ENCODE results near the gene PPP1R1C.

PPP1R1C gene

GRCh38 chr2:182049372-182050148, 63.9 kb downstream of the PPP1R1C start:
- H3K27me3 ChIP-seq (ENCODE audit: insufficient read depth, low read length) = no peaks in the 10 kb centered on the region
- H3K4me3 ChIP-seq (ENCODE audit: low read length) = no peak overlapping the region
- no peaks in the 10 kb centered on the region for H3K36me3 ChIP-seq (ENCODE audit: insufficient read depth, low read length)
- H3K27ac ChIP-seq (ENCODE audit: low read depth, low read length) = no peak overlapping the region
- WGBS = 100% methylated on average over 1 of the region's 3 CpGs
- H3K9me3 ChIP-seq (ENCODE audit: insufficient read depth, low read depth, low read length) = no peaks in the 10 kb centered on the region
- H3K4me1 ChIP-seq (ENCODE audit: insufficient read depth, low read length) = no peaks in the 10 kb centered on the region
- H3K9ac ChIP-seq (ENCODE audit: low read depth, low read length) = no peak overlapping the region

GRCh38 chr2:182050333-182051135, 64.9 kb downstream of the PPP1R1C start:
- H3K9me3 ChIP-seq (ENCODE audit: insufficient read depth, low read depth, low read length) = no peaks in the 10 kb centered on the region
- no peak overlapping the region for H3K9ac ChIP-seq (ENCODE audit: low read depth, low read length)
- no peaks in the 10 kb centered on the region for H3K36me3 ChIP-seq (ENCODE audit: insufficient read depth, low read length)
- H3K27me3 ChIP-seq (ENCODE audit: insufficient read depth, low read length) = no peaks in the 10 kb centered on the region
- H3K4me3 ChIP-seq (ENCODE audit: low read length) = no peak overlapping the region
- WGBS = 91% methylated on average over 4 of the region's 4 CpGs
- no peak overlapping the region for H3K27ac ChIP-seq (ENCODE audit: low read depth, low read length)
- H3K4me1 ChIP-seq (ENCODE audit: insufficient read depth, low read length) = no peaks in the 10 kb centered on the region

DNA sequence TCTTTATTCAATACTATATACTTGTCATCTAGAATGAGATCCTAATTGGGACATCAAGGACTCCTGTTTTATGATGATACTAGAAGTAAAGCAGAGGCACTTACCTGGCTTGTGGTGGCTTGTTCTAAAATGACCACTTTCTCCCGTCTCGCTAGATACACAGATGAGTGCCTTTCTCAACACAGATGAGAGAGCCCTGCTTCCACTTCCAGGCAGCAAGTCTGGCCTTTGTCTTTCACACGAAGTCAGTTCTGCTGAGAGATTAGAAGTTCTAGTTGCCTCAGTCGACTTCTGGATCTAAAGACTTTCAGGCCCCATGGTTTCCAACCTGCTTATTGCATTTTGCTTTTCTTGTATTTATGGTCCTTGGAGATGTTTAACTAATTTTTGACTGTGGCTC, 70.3 kb downstream of the PPP1R1C start:
- H3K36me3 ChIP-seq (ENCODE audit: insufficient read depth, low read length) = no peaks in the 10 kb centered on the region
- H3K27me3 ChIP-seq (ENCODE audit: insufficient read depth, low read length) = no peaks in the 10 kb centered on the region
- no peak overlapping the region for H3K9ac ChIP-seq (ENCODE audit: low read depth, low read length)
- no peak overlapping the region for H3K27ac ChIP-seq (ENCODE audit: low read depth, low read length)
- H3K4me1 ChIP-seq (ENCODE audit: insufficient read depth, low read length) = no peaks in the 10 kb centered on the region
- no peaks in the 10 kb centered on the region for H3K9me3 ChIP-seq (ENCODE audit: insufficient read depth, low read depth, low read length)
- 88% methylated on average over 4 of the region's 4 CpGs for whole genome bisulfite sequencing
- H3K4me3 ChIP-seq (ENCODE audit: low read length) = no peak overlapping the region

- Histone ChIP-seq H3K4me3 (ENCODE audit: low read length) (no peak overlapping the region), H3K4me1 (ENCODE audit: insufficient read depth, low read length) (no peaks in the 10 kb centered on the region), H3K9ac (ENCODE audit: low read depth, low read length) (no peak overlapping the region), H3K9me3 (ENCODE audit: insufficient read depth, low read depth, low read length) (no peaks in the 10 kb centered on the region), H3K27ac (ENCODE audit: low read depth, low read length) (no peak overlapping the region), H3K36me3 (ENCODE audit: insufficient read depth, low read length) (no peaks in the 10 kb centered on the region), H3K27me3 (ENCODE audit: insufficient read depth, low read length) (no peaks in the 10 kb centered on the region)
These were observed 71.3 kb downstream of the PPP1R1C start for GRCh38 chr2:182057002-182057401.

- Histone ChIP-seq H3K9ac (ENCODE audit: low read depth, low read length) (no peak overlapping the region), H3K4me3 (ENCODE audit: low read length) (no peak overlapping the region), H3K27me3 (ENCODE audit: insufficient read depth, low read length) (no peaks in the 10 kb centered on the region), H3K36me3 (ENCODE audit: insufficient read depth, low read length) (no peaks in the 10 kb centered on the region), H3K9me3 (ENCODE audit: insufficient read depth, low read depth, low read length) (no peaks in the 10 kb centered on the region), H3K4me1 (ENCODE audit: insufficient read depth, low read length) (no peaks in the 10 kb centered on the region), H3K27ac (ENCODE audit: low read depth, low read length) (no peak overlapping the region)
- 100% methylated on average over 1 of the region's 1 CpG for WGBS
These were observed 72.4 kb downstream of the PPP1R1C start for GRCh38 chr2:182058056-182058455.

DNA sequence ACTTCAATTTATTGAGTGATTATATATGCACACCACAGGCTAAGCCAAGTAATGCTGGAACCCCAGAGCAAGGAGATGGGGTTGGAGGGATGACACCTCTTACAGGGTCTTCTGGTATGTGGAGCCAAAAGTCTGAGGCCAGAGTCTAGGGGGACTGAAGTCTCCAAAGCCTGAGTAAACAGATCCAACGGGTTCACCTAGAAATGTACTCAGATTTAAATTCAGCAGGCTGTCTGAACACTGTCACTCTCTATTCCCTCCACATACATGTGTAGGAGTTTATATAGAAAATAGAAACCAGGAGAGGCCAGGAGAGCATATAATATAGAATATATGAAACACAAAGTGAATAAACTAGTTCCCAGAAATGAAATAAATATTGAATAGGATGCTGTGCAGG, 76.1 kb downstream of the PPP1R1C start:
- Histone ChIP-seq H3K9ac (ENCODE audit: low read depth, low read length) (no peak overlapping the region), H3K27ac (ENCODE audit: low read depth, low read length) (no peak overlapping the region), H3K9me3 (ENCODE audit: insufficient read depth, low read depth, low read length) (no peaks in the 10 kb centered on the region), H3K36me3 (ENCODE audit: insufficient read depth, low read length) (no peaks in the 10 kb centered on the region), H3K27me3 (ENCODE audit: insufficient read depth, low read length) (no peaks in the 10 kb centered on the region), H3K4me1 (ENCODE audit: insufficient read depth, low read length) (no peaks in the 10 kb centered on the region), H3K4me3 (ENCODE audit: low read length) (no peak overlapping the region)
- WGBS = 63% methylated on average over 1 of the region's 1 CpG

- H3K9me3 ChIP-seq (ENCODE audit: insufficient read depth, low read depth, low read length) = no peaks in the 10 kb centered on the region
- H3K27me3 ChIP-seq (ENCODE audit: insufficient read depth, low read length) = no peaks in the 10 kb centered on the region
- no peaks in the 10 kb centered on the region for H3K4me1 ChIP-seq (ENCODE audit: insufficient read depth, low read length)
- H3K36me3 ChIP-seq (ENCODE audit: insufficient read depth, low read length) = no peaks in the 10 kb centered on the region
- no peak overlapping the region for H3K4me3 ChIP-seq (ENCODE audit: low read length)
- no peak overlapping the region for H3K9ac ChIP-seq (ENCODE audit: low read depth, low read length)
- no peak overlapping the region for H3K27ac ChIP-seq (ENCODE audit: low read depth, low read length)
- WGBS = 100% methylated on average over 2 of the region's 3 CpGs
These were observed 76.8 kb downstream of the PPP1R1C start for GRCh38 chr2:182062329-182062972.

GRCh38 chr2:182064019-182064778, 78.5 kb downstream of the PPP1R1C start:
- 100% methylated on average over 3 of the region's 3 CpGs for WGBS
- no peaks in the 10 kb centered on the region for H3K27me3 ChIP-seq (ENCODE audit: insufficient read depth, low read length)
- no peak overlapping the region for H3K4me3 ChIP-seq (ENCODE audit: low read length)
- H3K4me1 ChIP-seq (ENCODE audit: insufficient read depth, low read length) = peaks cover 9% of the 10 kb centered on the region
- no peak overlapping the region for H3K27ac ChIP-seq (ENCODE audit: low read depth, low read length)
- no peaks in the 10 kb centered on the region for H3K9me3 ChIP-seq (ENCODE audit: insufficient read depth, low read depth, low read length)
- H3K9ac ChIP-seq (ENCODE audit: low read depth, low read length) = no peak overlapping the region
- H3K36me3 ChIP-seq (ENCODE audit: insufficient read depth, low read length) = no peaks in the 10 kb centered on the region

DNA sequence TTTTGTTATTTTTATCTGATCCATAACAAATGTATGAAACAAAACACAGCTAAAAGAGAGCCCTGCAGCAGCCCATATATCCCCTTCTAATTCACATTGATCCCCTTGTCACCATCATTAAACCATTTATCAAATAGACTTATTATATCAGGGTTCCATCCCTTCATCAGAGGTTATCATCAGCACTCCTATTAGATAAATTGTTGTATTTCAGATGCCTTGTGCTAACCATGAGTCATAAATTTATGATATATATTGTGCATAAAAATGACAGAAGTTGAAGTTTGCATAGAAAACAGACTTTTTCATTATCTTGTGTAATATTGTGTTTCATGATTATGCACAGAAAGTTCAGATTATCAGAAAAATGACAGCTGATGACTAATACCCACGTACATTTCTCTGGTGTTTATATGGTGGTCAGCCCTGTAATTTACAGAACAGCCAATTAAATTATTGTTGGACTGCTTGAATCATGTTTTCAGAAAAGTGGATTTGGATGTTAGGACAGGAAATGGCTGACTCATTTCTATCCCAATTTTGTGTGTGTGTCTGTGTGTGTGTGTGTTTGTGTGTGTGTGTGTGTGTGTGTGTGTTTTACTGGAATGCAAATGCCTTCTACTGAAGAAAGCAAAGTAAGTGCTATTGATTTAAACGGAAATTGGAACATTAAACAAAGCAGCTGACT, 80.9 kb downstream of the PPP1R1C start:
- Histone ChIP-seq H3K9ac (ENCODE audit: low read depth, low read length) (no peak overlapping the region), H3K4me3 (ENCODE audit: low read length) (no peak overlapping the region), H3K4me1 (ENCODE audit: insufficient read depth, low read length) (peaks cover 12% of the 10 kb centered on the region), H3K27ac (ENCODE audit: low read depth, low read length) (no peak overlapping the region), H3K9me3 (ENCODE audit: insufficient read depth, low read depth, low read length) (no peaks in the 10 kb centered on the region), H3K27me3 (ENCODE audit: insufficient read depth, low read length) (no peaks in the 10 kb centered on the region), H3K36me3 (ENCODE audit: insufficient read depth, low read length) (no peaks in the 10 kb centered on the region)
- 95% methylated on average over 2 of the region's 2 CpGs for WGBS

DNA sequence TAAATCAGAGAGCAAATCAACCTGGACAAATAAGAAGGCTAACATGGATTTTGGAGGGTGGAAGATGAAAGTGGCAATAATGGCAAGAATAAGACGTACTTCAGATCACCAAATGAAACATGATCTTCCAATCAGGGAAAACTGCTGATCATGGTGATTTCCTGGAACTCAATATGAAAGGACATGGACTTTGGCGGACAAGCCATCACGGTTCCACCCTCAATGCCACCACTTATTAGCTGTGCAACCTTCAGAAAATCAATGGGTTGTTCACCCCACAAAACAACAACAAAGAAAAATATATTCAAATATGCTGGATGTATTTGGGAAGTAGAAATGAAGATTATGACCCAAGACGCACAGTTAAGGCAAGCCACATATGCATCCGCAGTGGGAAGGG, 81.7 kb downstream of the PPP1R1C start:
- Histone ChIP-seq H3K9me3 (ENCODE audit: insufficient read depth, low read depth, low read length) (no peaks in the 10 kb centered on the region), H3K9ac (ENCODE audit: low read depth, low read length) (no peak overlapping the region), H3K4me1 (ENCODE audit: insufficient read depth, low read length) (peaks cover 12% of the 10 kb centered on the region), H3K4me3 (ENCODE audit: low read length) (no peak overlapping the region), H3K36me3 (ENCODE audit: insufficient read depth, low read length) (no peaks in the 10 kb centered on the region), H3K27me3 (ENCODE audit: insufficient read depth, low read length) (no peaks in the 10 kb centered on the region), H3K27ac (ENCODE audit: low read depth, low read length) (no peak overlapping the region)
- 94% methylated on average over 5 of the region's 5 CpGs for WGBS
